HG03565 (cell line): ENCODE data around the gene HELB.

Source experiments
- ATAC-seq: cut with Tn5 transposase; IDR thresholded peaks from one replicate; pipeline ENCODE4 v1.9.1; 2021; ENCODE audit warnings: mild to moderate bottlenecking, moderate library complexity; ENCODE audit not compliant: unreplicated experiment

HELB gene

GRCh38 chr12:66354291-66354690 is 52.0 kb downstream of the HELB start:
- no peak for ATAC-seq

- ATAC-seq: no peak
Measured at GRCh38 chr12:66359300-66359699, 57.0 kb downstream of the HELB start.

- no peak for ATAC-seq
Measured at GRCh38 chr12:66361703-66362102, 59.4 kb downstream of the HELB start.

GRCh38 chr12:66365718-66366490 is 63.6 kb downstream of the HELB start:
- ATAC-seq: no peak

- ATAC-seq: no peak
Measured at GRCh38 chr12:66367015-66367667, 64.8 kb downstream of the HELB start.

GRCh38 chr12:66371982-66372381 is 69.7 kb downstream of the HELB start:
- no peak for ATAC-seq

GRCh38 chr12:66375560-66375959 is 73.3 kb downstream of the HELB start:
- no peak for ATAC-seq

GRCh38 chr12:66379616-66380015 is 77.3 kb downstream of the HELB start:
- ATAC-seq: no peak

GRCh38 chr12:66380769-66381535 is 78.7 kb downstream of the HELB start:
- ATAC-seq: no peak

GRCh38 chr12:66387117-66387516 is 84.8 kb downstream of the HELB start:
- ATAC-seq: no peak
